Fibroblast of skin of scalp (primary cell): ENCODE measurements around the gene HERC2.
"Not testable (repeated sequence)": the region's sequence is repeated elsewhere in the genome, so short reads cannot be mapped to it uniquely, and the experiment has no call there.

Experiments
- DNase-seq: peaks from one replicate; pipeline ENCODE4 v3.0.0-alpha.2; 2013

The HERC2 gene

GRCh38 chr15:28222612-28223011 is 99.4 kb downstream of the HERC2 start:
- not testable (repeated sequence) for DNase-seq

- DNase-seq: not testable (repeated sequence)
These were observed 100.3 kb downstream of the HERC2 start for GRCh38 chr15:28221696-28222095.

GRCh38 chr15:28219116-28219515 is 102.9 kb downstream of the HERC2 start:
- DNase-seq: no peak

GRCh38 chr15:28216946-28217546 is 104.9 kb downstream of the HERC2 start:
- not testable (repeated sequence) for DNase-seq

- not testable (repeated sequence) for DNase-seq
These were observed 106.5 kb downstream of the HERC2 start for GRCh38 chr15:28215521-28215920.

GRCh38 chr15:28214006-28214790 is 107.8 kb downstream of the HERC2 start:
- DNase-seq: not testable (repeated sequence)

GRCh38 chr15:28213393-28213792 is 108.6 kb downstream of the HERC2 start:
- DNase-seq: not testable (repeated sequence)

GRCh38 chr15:28208583-28208982 is 113.4 kb downstream of the HERC2 start:
- DNase-seq: no peak

GRCh38 chr15:28205640-28206039 is 116.3 kb downstream of the HERC2 start:
- not testable (repeated sequence) for DNase-seq

- DNase-seq: not testable (repeated sequence)
These were observed 118.7 kb downstream of the HERC2 start for GRCh38 chr15:28203055-28203828.

GRCh38 chr15:28202124-28202523 is 119.9 kb downstream of the HERC2 start:
- DNase-seq: not testable (repeated sequence)

- DNase-seq: not testable (repeated sequence)
These were observed 123.8 kb downstream of the HERC2 start for GRCh38 chr15:28198215-28198614.

GRCh38 chr15:28197694-28198093 is 124.3 kb downstream of the HERC2 start:
- not testable (repeated sequence) for DNase-seq

GRCh38 chr15:28196581-28196980 is 125.4 kb downstream of the HERC2 start:
- not testable (repeated sequence) for DNase-seq

GRCh38 chr15:28192772-28193171 is 129.2 kb downstream of the HERC2 start:
- no peak for DNase-seq

GRCh38 chr15:28191832-28192231 is 130.1 kb downstream of the HERC2 start:
- peak; percentile 34 for DNase-seq

- DNase-seq: no peak
These were observed 131.4 kb downstream of the HERC2 start for GRCh38 chr15:28190391-28191174.

GRCh38 chr15:28185148-28185895 is 136.7 kb downstream of the HERC2 start:
- DNase-seq: no peak

GRCh38 chr15:28184166-28184565 is 137.8 kb downstream of the HERC2 start:
- peak; percentile 15 for DNase-seq

GRCh38 chr15:28182731-28183130 is 139.2 kb downstream of the HERC2 start:
- DNase-seq: no peak

GRCh38 chr15:28182216-28182615 is 139.8 kb downstream of the HERC2 start:
- no peak for DNase-seq

GRCh38 chr15:28181366-28181765 is 140.6 kb downstream of the HERC2 start:
- DNase-seq: no peak
